HG03039 (cell line): Measurements from ENCODE around the gene CLIC1.
"Not testable (repeated sequence)": the region's sequence is repeated elsewhere in the genome, so short reads cannot be mapped to it uniquely, and the experiment has no call there.

Experiments used
- ATAC-seq: cut with Tn5 transposase; IDR thresholded peaks from one replicate; pipeline ENCODE4 v1.9.1; 2021; ENCODE audit warnings: mild to moderate bottlenecking, moderate library complexity; ENCODE audit not compliant: unreplicated experiment

Gene CLIC1

DNA sequence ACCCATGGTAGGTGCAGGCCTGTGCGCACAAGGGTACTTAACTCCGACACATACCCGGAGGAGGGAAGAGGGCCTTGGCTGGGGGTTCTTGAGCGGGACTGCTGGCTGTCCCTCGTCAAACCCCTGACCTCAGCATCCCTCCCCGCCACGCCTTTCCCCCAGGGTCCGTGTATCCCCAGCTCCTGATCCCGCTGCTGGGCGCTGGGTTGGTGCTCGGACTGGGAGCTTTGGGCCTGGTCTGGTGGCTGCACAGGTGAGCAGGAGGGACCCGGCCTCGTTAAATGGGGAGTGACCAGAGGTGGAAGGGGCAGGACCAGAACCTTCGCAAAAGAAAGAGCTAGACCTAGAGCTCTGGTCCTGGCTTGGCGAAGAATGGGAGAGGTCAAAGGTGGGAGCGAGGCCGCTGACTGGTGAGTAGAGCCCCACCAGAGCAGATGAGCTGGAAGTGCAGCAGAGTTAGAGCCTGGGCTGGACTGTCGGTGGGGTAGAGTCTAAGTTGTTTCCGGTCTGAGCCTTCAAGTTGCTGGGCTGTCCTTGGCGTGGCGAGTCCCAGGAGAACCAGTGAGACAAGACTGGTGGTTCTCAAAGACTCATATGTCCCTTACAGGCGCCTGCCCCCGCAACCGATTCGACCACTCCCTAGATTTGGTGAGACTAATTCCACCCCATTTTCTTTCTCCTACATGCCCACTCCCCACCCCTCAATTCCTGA lies 12.2 kb downstream of the CLIC1 start:
- ATAC-seq = no peak

DNA sequence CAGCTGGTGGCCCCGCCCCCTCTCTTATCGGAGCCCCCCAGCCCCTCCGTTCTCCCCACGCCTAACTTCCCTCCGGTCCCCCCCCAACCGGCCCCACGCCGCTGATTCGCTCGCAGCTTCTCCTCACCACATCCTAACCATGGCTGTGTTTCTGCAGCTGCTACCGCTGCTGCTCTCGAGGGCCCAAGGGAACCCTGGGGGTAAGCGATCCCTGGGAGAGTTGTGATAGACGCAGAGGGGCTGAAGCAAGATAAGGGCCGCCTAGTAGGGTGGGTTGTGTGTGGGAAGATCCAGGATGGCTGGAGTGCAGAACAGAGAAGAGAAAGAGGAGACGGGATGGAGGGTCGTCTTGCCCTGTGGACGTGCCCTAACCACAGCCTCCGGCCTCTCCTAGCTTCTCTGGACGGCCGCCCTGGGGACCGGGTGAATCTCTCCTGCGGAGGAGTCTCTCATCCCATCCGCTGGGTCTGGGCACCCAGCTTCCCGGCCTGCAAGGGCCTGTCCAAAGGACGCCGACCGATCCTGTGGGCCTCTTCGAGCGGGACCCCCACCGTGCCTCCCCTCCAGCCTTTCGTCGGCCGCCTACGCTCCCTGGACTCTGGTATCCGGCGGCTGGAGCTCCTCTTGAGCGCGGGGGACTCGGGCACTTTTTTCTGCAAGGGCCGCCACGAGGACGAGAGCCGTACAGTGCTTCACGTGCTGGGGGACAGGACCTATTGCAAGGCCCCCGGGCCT lies 12.9 kb downstream of the CLIC1 start, which contains the start of gene MPIG6B:
Gene MPIG6B, plus strand, starts transcription at position 129 of the 735 bp plus-strand sequence. Its CDS starts 11 bp downstream, at position 140.
- ATAC-seq = no peak

DNA sequence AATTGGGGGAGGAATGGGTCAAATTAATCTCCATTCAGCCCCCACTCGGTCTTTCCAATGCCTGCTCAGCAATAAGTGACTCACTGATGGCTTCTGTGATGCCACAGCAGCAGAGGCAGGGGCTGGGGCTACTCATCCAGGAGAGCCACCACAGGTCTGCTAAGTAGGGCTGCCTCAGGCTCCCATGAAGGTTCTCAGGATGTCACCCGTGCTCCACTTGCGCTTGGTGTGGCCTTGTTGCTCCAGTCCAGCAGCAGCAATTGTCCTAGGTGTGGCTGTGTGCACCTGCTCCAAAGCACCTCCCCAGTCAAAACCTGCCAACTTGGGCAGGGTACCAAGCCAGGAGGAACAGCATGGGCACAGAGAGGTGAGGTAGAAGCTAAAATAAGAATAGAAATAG lies 14.2 kb downstream of the CLIC1 start:
- no peak for ATAC-seq

DNA sequence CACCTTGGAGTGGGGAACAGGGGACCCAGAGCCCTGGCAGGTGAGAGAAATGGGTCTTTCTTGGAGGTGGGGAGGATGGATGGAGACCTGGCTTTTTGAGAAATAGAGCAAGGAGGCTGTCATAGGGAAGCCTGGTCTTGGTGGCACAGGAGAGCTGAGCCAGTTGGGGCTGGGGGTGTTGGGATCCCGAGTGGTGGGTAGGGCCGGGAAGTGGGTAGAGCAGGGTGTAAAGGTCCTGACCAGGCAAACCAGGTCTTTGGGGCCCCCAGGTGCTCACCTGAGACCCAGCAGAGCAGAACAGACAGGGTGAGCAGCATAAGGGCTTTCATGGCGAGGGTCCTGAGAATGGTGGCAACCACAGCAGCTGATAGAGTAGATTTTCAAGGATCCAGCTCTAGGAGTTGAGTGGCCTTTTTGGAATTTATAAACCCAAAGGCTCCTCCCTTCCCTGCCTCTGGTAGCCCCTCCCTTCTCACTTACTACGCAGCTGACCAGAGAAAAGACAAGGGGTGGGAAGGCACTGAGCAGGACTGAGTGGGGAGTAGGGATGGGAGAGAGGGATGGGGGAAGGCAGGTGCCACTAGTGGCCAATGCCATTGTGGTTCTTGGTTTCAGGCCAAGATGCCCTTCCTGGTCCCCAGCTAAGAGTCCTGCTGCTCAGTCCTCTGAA lies 14.8 kb downstream of the CLIC1 start, which contains the start of gene LY6G6C:
Gene LY6G6C, minus strand, starts transcription at position 396 of the 670 bp plus-strand sequence. Its CDS starts 67 bp downstream, at position 329.
- no peak for ATAC-seq

DNA sequence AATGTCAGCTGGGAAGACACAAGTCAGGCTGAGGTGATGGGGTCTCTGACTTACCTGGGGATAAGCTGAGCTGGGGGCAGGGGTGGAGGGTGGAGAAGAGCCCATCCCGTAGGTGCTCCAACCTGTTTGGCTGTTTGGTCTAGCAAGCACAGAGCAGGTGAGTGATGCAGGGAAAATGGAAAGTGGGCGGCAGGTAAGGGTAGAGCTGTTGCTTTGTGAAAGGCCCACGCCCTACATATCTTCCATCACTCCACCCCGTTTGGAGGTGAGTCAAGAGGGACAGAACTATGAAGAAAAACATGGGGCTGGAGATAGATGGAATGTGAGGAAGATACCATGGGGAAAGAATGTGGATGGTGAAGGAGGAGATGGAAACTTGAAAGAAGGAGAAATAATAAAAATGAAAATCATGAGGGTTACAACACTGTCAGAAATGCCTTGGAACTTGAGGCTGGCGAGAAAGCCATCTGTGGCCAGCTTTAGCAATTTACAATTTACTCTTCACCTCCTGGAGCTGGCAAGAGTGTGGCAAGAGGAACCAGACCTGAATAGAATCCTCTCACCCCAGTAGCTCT lies 16.0 kb downstream of the CLIC1 start:
- no peak for ATAC-seq

DNA sequence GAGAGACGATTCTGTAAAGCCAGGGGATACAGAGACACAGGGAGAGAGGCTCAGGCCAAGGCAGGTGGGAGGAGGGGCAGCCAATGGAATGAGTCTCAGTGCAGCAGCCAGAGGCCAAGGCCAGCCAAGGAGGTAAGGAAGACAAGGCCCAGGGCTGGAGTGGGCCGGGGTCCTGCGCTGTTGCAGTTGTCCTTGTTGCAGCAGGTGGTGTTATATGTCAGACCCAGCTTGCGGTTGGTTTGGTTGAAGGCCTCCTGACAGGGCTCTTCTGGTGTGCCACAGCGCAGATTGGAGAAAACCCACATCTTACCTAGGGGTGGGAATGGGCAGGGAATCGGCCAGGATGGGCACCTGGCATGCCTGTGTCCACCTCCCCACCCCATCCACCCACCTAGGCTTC lies 17.3 kb downstream of the CLIC1 start:
- ATAC-seq = no peak

DNA sequence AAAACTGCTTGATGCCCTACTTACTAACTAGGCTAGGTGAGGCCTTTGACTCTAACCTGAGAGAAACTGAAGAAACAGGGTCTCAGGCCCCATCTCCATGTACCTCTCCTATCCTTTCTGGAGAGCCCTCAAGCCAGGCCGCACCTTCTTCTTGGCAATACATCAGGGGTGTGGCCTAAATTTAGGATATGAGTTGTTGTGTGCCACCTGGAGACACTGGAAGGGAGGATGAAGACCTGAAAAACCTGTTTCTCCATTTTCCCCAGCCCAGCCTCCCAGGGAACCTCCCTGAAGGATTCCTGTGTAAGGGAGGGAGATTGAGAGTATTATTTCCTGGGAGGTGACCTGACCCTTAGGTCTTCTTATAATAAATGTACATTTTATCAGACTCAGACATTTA lies 18.1 kb downstream of the CLIC1 start:
- no peak for ATAC-seq

DNA sequence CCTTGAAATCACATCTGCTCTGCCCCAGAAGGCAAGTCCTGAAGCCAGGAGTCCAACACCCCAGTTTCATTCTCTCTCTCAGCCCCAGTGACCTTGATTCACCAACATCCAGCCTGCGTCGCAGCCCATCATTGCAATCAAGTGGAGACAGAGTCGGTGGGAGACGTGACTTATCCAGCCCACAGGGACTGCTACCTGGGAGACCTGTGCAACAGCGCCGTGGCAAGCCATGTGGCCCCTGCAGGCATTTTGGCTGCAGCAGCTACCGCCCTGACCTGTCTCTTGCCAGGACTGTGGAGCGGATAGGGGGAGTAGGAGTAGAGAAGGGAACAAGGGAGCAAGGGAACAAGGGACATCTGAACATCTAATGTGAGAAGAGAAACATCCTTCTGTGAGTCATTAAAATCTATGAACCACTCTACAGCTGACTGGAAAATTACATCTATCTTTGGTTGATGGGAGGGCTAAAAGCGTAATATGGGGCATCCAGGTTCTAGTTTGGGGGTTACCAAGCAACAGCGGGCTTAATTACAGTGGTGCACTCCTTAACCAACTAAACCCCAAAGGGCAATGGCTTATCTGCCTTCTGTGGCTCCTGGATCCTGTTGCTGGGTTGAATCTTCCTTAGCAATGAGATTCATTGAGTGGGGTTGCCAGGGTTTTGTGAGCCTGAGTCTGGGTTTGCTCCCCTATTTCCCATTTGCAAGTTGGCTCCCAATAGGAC lies 18.7 kb downstream of the CLIC1 start:
- ATAC-seq = no peak

DNA sequence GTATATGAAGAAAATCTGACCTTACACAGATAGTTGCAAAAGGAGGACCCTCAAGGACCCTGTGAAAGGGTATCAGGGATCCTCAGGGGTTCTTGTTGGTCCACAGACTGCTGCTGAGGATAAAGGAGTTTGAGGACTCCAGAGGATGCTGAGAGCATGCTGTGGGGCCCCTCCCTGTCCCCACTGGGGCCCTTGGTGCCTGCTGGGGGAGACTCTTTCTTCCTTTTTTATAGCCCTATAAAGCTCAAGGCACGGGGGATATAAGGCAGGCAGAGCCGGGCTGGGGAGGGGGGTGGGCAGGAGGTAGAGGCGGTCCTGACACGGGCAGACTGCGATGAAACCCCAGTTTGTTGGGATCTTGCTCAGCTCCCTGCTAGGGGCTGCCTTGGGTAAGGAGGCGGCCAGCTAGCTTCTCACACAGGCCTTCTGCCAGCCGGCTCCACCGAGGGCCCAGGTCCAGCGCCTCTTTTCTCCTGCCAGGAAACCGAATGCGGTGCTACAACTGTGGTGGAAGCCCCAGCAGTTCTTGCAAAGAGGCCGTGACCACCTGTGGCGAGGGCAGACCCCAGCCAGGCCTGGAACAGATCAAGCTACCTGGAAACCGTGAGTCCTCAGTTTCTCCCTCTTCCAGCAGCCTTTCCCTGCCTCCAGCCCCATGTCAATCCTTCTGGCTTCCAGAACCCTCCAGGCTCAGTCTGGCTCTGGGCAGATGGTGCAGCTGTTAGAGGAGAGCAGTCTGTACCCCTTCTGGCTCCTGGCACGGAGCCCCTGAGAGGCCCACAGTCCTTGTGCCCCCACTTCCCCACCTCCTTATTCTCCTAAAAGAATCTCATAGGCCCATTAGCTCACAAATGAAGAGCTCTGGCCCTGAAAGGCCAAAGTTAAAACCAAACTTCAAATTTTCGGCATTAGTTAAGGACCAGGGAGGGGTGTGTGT lies 21.0 kb downstream of the CLIC1 start, which contains the start of gene LY6G6D:
Gene LY6G6D, plus strand, starts transcription at position 327 of the 937 bp plus-strand sequence. Its CDS starts 8 bp downstream, at position 335.
- ATAC-seq = no peak

DNA sequence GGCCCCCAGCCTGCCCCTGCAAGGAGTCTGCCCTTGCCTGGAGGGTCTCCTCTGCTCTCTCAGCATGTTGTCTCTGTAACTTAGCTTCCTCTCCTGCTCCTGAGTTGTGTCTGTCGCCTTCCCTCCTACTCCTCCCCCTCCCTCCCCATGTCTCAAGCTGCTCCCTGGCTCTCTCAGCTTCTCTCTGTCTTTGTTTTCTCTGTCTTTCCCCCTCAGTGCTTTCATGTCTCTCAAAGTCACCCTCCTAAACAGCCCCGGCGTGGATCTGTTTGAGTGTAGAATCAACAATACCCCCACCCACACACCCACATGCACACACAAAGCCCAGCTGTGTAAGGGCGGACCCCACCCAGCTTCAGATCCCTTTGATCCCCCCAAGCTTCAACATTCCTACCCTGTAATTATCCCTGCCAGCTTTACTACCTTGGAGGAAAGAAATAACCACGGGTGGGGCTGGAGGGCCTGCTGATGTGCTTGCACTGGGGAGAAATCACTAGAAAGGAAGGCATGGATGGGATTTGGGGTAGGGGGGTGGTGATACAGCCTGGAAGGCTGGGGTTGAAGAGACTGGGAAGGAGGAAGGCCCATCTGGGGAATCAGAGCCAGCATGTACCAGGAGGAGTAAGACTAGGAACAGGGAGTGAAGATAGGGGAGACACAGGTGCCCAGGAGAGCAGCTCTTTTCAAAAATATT lies 22.2 kb downstream of the CLIC1 start:
- ATAC-seq = no peak

DNA sequence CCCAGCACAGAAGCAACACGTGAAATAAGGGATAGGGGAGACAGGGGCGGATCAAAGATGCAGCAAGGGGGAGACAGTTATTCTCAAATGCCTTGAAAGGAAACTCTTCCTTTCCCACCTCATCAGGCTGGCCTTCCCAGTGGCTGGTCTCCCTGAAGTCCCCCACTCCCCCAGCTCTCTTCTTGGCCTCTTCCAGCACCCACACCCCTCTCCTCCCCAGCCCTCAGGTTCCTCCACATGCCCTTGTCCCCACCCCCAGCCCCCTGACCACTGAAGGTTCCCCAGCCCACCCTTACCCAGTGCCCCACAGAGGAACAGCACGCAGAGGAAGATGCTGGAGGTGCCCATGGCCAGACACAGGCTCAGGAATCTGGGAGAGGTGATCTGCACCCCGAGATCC lies 22.9 kb downstream of the CLIC1 start:
- ATAC-seq = no peak

DNA sequence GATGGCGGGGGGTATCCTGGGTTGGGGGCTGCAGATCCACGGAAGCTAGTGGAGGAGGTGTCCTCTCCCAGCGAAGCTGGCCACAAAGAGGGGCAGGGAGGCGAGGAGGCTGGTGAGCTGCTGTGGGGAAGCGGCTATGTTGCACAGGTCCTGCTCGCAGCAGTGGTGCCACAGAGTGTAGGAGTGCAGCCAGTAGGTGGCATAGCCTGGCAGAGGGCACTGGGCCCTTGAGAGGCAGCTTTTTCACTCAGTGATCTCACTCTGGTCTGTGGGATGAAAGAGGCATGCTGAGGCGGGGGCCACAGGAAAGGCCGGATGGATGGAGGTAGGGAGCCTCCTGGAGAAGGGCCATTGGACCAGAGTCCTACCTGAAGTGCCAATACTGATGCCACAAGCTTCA lies 24.0 kb downstream of the CLIC1 start:
- no peak for ATAC-seq

DNA sequence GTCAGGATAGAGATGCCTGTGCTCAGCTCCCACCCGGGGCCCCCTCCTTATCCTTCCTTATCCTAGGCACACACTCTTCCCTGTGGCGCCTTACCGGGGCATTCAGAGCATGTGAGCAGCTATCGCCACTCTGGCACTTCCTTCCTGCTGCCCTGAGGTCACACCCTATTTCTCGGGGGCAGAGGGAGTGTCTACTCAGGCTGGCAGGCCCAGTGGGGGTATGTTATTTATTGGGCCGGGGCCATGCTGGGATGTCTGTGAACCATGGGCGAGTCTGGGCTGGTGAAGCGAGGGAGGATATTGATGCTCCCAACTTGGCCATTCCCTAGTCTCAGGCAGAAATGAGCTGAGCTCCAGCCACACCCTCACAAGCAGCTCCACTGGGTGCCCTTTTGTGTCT lies 25.1 kb downstream of the CLIC1 start:
- no peak for ATAC-seq

DNA sequence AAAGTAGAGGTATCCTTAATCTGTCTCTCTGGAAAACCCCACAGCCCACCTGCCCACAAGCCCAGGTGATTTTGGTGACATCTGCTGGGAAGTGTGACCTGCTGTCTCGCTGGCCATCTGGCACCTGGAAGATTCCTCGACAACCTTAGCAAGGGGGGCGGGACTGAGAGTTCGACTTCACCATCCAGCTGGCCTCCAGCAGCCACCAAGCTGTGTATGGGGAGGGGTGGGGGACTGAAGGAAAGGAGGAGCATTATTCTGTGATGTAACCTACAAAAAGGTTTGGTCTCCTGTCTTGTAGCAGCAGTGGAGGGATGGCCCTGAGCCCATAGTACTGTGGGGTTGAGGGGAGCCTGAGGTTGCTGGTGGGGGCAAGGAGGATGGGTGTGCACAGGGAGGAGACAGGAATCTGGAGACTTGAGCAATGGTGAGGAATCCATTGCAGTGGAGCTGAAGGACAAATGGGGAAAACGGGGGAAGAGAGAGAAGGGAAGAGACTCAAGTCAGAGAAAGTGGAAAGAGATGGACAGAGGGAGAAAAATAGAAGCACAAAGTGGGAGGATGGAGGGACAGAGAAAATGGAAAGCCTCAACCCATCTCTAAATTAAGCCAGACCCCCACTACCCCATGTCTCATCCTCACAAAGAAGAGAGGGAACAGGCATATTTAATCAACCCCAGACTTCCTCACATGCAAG lies 25.7 kb downstream of the CLIC1 start:
- no peak for ATAC-seq

DNA sequence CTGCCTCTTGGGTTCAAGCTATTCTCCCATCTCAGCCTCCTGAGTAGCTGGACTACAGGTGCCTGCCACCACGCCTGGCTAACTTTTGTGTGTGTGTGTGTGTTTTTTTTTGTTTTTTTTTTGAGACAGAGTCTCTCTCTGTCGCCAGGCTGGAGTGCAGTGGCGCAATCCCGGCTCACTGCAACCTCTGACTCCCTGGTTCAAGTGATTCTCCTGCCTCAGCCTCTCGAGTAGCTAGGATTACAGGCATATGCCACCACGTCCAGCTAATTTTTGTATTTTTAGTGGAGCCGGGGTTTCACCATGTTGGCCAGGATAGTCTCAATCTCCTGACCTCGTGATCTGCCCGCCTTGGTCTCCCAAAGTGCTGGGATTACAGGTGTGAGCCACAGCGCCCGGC lies 27.2 kb downstream of the CLIC1 start:
- ATAC-seq = not testable (repeated sequence)

DNA sequence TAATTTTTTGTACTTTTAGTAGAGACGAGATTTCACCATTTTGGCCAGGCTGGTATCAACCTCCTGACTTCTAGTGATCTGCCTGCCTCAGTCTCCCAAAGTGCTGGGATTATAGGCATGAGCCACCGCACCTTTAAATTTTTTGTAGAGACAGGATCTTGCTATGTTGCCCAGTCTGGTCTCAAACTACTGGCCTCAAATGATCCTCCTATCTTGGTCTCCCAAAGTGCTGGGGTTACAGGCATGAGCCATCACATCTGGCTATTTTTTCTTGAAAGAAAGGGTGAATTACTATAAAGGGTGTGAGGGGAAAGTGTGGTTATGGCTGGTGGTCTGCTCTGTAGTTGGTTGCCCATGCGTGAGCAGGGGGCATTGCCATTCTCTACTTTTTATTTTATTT lies 28.1 kb downstream of the CLIC1 start:
- no peak for ATAC-seq

DNA sequence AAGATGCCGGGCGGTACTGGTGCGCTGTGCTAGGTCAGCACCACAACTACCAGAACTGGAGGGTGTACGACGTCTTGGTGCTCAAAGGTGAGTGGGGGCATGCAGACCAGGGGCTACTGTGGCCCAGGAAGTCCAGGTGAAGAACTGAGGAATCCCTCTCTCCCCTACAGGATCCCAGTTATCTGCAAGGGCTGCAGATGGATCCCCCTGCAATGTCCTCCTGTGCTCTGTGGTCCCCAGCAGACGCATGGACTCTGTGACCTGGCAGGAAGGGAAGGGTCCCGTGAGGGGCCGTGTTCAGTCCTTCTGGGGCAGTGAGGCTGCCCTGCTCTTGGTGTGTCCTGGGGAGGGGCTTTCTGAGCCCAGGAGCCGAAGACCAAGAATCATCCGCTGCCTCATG lies 28.6 kb downstream of the CLIC1 start:
- ATAC-seq = no peak

DNA sequence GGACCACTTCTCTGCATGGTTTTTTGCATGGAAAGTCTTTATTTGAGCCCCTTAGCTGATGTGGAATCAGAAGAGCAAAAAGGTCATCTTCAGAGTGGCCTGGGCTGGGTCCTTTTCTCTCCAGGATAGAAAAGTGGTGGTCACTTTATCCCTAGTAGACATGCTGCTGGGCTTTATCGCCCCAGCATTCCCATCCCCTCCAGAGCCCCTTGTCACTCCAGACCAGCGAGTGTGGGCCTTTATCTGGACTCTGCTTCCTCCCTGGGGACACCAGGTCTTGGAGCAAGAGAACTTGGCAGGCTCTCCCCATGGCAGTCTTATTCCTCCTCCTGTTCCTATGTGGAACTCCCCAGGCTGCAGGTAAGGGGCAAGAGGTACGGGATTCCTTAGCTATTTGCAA lies 29.7 kb downstream of the CLIC1 start, which contains the start of gene LY6G6F:
Gene LY6G6F, plus strand, starts transcription at position 268 of the 400 bp plus-strand sequence. Its CDS starts 41 bp downstream, at position 309.
- ATAC-seq = no peak
